HCT116 (cell line): Measurements from ENCODE around the gene TSPAN31.

ENCODE experiments used
- CEBPB ChIP-seq: IDR thresholded peaks from 2 replicates; pipeline ENCODE4 v1.6.1; 2012; ENCODE audit warnings: low read depth
- EZH2 ChIP-seq: fragments of 200-600 bp; sonication (generic); IDR thresholded peaks from 2 replicates; pipeline ENCODE4 v1.6.1; 2017; ENCODE audit warnings: antibody characterized with exemption, mixed run types
- POLR2A ChIP-seq: IDR thresholded peaks from 2 replicates; pipeline ENCODE4 v1.7.0; 2011; ENCODE audit warnings: borderline replicate concordance; ENCODE audit not compliant: insufficient read depth, insufficient read length; ENCODE audit errors: extremely low read depth
- ZFX ChIP-seq: fragments of 450-650 bp; IDR thresholded peaks from 2 replicates; pipeline ENCODE4 v1.6.1; 2017
- TF ChIP-seq, protein P1 (sequence below): IDR thresholded peaks from 2 replicates; pipeline ENCODE4 v1.6.1; 2012; ENCODE audit warnings: low read depth
- TF ChIP-seq, protein P2 (sequence below), 3 experiments: fragments of 200-600 bp in 1 of 3; sonication (generic) in 1 of 3; IDR thresholded peaks in 2 of 3; conservative IDR thresholded peaks in 1 of 3; 2 replicates each; pipeline ENCODE4 v1.5.1; 2012 to 2017; ENCODE audit warnings: low read depth in 2 of 3, low read length in 2 of 3, antibody characterized with exemption in 1 of 3, borderline replicate concordance in 1 of 3, control low read depth in 1 of 3, mild to moderate bottlenecking in 1 of 3, mixed read lengths in 1 of 3, mixed run types in 1 of 3, moderate library complexity in 1 of 3; ENCODE audit not compliant: insufficient read depth in 1 of 3

DNA sequence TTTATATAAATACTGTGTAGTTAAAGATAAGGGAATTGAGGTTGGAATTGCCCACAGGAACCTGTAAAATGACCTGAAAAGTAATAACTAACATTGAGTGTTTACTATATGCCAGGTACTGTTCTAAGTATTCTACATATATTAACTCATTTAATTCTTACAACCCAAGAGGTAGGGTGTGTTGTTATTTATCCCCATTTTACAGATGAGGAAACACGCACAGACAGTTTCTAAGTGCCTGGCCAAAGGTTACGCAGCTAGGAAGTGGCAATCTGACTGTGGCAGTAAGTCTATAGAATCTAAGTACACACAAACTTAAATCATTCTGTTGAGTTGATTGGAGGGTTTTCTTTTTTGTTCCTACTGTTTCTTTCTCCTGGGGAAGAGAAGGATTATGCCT lies 1.1 kb upstream of the TSPAN31 start:
- TF ChIP-seq POLR2A (no peak), ZFX (no peak), EZH2 (no peak), CEBPB (no peak)
- TF ChIP-seq, protein P1, sequence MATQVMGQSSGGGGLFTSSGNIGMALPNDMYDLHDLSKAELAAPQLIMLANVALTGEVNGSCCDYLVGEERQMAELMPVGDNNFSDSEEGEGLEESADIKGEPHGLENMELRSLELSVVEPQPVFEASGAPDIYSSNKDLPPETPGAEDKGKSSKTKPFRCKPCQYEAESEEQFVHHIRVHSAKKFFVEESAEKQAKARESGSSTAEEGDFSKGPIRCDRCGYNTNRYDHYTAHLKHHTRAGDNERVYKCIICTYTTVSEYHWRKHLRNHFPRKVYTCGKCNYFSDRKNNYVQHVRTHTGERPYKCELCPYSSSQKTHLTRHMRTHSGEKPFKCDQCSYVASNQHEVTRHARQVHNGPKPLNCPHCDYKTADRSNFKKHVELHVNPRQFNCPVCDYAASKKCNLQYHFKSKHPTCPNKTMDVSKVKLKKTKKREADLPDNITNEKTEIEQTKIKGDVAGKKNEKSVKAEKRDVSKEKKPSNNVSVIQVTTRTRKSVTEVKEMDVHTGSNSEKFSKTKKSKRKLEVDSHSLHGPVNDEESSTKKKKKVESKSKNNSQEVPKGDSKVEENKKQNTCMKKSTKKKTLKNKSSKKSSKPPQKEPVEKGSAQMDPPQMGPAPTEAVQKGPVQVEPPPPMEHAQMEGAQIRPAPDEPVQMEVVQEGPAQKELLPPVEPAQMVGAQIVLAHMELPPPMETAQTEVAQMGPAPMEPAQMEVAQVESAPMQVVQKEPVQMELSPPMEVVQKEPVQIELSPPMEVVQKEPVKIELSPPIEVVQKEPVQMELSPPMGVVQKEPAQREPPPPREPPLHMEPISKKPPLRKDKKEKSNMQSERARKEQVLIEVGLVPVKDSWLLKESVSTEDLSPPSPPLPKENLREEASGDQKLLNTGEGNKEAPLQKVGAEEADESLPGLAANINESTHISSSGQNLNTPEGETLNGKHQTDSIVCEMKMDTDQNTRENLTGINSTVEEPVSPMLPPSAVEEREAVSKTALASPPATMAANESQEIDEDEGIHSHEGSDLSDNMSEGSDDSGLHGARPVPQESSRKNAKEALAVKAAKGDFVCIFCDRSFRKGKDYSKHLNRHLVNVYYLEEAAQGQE = no peak
- TF ChIP-seq, protein P2, sequence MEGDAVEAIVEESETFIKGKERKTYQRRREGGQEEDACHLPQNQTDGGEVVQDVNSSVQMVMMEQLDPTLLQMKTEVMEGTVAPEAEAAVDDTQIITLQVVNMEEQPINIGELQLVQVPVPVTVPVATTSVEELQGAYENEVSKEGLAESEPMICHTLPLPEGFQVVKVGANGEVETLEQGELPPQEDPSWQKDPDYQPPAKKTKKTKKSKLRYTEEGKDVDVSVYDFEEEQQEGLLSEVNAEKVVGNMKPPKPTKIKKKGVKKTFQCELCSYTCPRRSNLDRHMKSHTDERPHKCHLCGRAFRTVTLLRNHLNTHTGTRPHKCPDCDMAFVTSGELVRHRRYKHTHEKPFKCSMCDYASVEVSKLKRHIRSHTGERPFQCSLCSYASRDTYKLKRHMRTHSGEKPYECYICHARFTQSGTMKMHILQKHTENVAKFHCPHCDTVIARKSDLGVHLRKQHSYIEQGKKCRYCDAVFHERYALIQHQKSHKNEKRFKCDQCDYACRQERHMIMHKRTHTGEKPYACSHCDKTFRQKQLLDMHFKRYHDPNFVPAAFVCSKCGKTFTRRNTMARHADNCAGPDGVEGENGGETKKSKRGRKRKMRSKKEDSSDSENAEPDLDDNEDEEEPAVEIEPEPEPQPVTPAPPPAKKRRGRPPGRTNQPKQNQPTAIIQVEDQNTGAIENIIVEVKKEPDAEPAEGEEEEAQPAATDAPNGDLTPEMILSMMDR (IDR thresholded peaks at IDR 0.05 in 2 of 3, conservative IDR thresholded peaks at IDR 0.05 in 1 of 3; ENCODE audit: borderline replicate concordance in 1 of 3, insufficient read depth in 1 of 3, low read depth in 2 of 3, low read length in 2 of 3) = no peak
